Measurements from ENCODE around the gene CIC.
"Not testable (repeated sequence)": the region's sequence is repeated elsewhere in the genome, so short reads cannot be mapped to it uniquely, and the experiment has no call there.

DNA sequence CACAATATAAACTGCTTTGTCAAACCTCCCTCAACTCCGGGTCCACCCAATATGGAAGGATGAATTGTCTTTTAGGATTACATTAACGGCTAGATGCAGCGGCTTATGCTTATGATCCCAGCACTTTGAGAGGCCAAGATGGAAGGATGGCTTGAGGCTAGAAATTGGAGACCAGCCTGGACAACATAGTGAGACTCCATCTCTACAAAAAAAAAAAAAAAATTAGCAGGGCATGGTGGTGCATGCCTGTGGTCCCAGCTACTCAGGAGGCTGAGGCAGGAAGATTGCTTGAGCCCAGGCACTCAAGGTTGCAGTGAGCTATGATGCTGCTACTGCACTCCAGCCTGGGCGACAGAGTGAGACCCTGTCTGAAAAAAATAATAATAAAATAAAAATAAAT is 2.9 kb upstream of the CIC start:
- TF ChIP-seq, protein P1, sequence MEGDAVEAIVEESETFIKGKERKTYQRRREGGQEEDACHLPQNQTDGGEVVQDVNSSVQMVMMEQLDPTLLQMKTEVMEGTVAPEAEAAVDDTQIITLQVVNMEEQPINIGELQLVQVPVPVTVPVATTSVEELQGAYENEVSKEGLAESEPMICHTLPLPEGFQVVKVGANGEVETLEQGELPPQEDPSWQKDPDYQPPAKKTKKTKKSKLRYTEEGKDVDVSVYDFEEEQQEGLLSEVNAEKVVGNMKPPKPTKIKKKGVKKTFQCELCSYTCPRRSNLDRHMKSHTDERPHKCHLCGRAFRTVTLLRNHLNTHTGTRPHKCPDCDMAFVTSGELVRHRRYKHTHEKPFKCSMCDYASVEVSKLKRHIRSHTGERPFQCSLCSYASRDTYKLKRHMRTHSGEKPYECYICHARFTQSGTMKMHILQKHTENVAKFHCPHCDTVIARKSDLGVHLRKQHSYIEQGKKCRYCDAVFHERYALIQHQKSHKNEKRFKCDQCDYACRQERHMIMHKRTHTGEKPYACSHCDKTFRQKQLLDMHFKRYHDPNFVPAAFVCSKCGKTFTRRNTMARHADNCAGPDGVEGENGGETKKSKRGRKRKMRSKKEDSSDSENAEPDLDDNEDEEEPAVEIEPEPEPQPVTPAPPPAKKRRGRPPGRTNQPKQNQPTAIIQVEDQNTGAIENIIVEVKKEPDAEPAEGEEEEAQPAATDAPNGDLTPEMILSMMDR (IDR thresholded peaks at IDR 0.05) = not testable (repeated sequence)
- not testable (repeated sequence) for TF ChIP-seq ZFX (IDR thresholded peaks at IDR 0.05; ENCODE audit: borderline replicate concordance)
